ENCODE measurements around the gene ADK.
"Not testable (repeated sequence)": the region's sequence is repeated elsewhere in the genome, so short reads cannot be mapped to it uniquely, and the experiment has no call there.

The ADK gene

DNA sequence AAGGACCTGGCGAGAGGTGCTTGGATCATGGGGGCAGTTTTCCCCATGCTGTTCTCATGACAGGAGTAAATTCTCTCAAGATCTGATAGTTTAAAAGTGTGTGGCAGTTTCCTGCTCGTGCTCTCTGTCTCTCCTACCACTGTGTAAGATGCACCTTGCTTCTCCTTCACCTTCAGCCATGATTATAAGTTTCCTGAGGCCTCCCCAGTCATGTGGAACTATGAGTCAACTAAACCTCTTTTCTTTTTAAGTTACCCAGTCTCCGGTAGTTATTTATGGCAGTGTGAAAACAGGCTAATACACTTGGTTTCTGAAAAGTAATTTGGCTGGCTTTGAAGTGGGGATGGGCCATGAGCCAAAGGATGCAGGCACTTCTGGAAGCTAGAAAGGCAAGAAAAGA is 407.4 kb downstream of the ADK start:
- no peak overlapping the region for H2AFZ ChIP-seq
- H3K4me2 ChIP-seq (ENCODE audit: low read length) = no peak overlapping the region
- H3K4me1 ChIP-seq = no peaks in the 10 kb centered on the region
- no peak overlapping the region for H3K4me3 ChIP-seq (ENCODE audit: low read depth, low read length)
- H3K9me3 ChIP-seq (ENCODE audit: control insufficient read depth, low read length) = no peaks in the 10 kb centered on the region
- no peaks in the 10 kb centered on the region for H3K36me3 ChIP-seq (ENCODE audit: control insufficient read depth, insufficient read depth, low read length)
- no peaks in the 10 kb centered on the region for H3K79me2 ChIP-seq
- no peak for TF ChIP-seq CTCF (IDR thresholded peaks at IDR 0.05)
- H3K27ac ChIP-seq = no peak overlapping the region
- H3K27me3 ChIP-seq (ENCODE audit: control insufficient read depth, insufficient read depth, low read length) = no peaks in the 10 kb centered on the region
- H3K9ac ChIP-seq = no peak overlapping the region

DNA sequence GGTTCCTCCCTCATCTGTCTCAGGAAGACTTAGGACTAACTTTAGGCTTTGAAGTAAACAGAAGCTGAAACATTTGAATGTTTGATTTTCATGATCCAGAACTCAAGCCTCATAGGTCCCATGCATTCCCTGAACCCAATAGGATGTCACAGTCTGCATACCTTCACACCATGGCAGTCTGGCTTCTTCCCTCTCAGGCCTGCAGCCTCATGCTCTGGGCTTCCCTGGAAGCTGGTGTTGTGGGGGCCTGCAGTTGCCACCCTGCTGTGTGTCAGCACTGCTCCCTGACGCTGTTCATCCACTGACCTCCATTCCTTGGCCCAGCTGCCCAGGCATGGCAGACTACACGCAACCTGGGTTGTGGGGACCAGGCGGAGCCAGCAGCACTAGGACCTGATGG is 407.9 kb downstream of the ADK start:
- no peaks in the 10 kb centered on the region for H3K9me3 ChIP-seq (ENCODE audit: control insufficient read depth, low read length)
- H3K36me3 ChIP-seq (ENCODE audit: control insufficient read depth, insufficient read depth, low read length) = no peaks in the 10 kb centered on the region
- H3K9ac ChIP-seq = no peak overlapping the region
- H3K27ac ChIP-seq = no peak overlapping the region
- no peak for TF ChIP-seq CTCF (IDR thresholded peaks at IDR 0.05)
- H3K79me2 ChIP-seq = no peaks in the 10 kb centered on the region
- no peaks in the 10 kb centered on the region for H3K27me3 ChIP-seq (ENCODE audit: control insufficient read depth, insufficient read depth, low read length)
- H3K4me3 ChIP-seq (ENCODE audit: low read depth, low read length) = no peak overlapping the region
- no peak overlapping the region for H2AFZ ChIP-seq
- H3K4me2 ChIP-seq (ENCODE audit: low read length) = no peak overlapping the region
- H3K4me1 ChIP-seq = no peaks in the 10 kb centered on the region

- H3K27me3 ChIP-seq (ENCODE audit: control insufficient read depth, insufficient read depth, low read length); H3K36me3 ChIP-seq (ENCODE audit: control insufficient read depth, insufficient read depth, low read length); H3K4me2 ChIP-seq (ENCODE audit: low read length); H3K79me2 ChIP-seq; H3K9ac ChIP-seq; H3K4me1 ChIP-seq; H3K4me3 ChIP-seq (ENCODE audit: low read depth, low read length); H2AFZ ChIP-seq; H3K27ac ChIP-seq; H3K9me3 ChIP-seq (ENCODE audit: control insufficient read depth, low read length): not testable (repeated sequence)
Measured at GRCh38 chr10:74568896-74569295, 417.9 kb downstream of the ADK start.

GRCh38 chr10:74573497-74573896 is 422.5 kb downstream of the ADK start:
- not testable (repeated sequence) for H3K79me2 ChIP-seq; H3K27ac ChIP-seq; H3K27me3 ChIP-seq (ENCODE audit: control insufficient read depth, insufficient read depth, low read length); H3K4me2 ChIP-seq (ENCODE audit: low read length); H2AFZ ChIP-seq; H3K9ac ChIP-seq; H3K36me3 ChIP-seq (ENCODE audit: control insufficient read depth, insufficient read depth, low read length); H3K4me1 ChIP-seq; H3K9me3 ChIP-seq (ENCODE audit: control insufficient read depth, low read length); H3K4me3 ChIP-seq (ENCODE audit: low read depth, low read length)

DNA sequence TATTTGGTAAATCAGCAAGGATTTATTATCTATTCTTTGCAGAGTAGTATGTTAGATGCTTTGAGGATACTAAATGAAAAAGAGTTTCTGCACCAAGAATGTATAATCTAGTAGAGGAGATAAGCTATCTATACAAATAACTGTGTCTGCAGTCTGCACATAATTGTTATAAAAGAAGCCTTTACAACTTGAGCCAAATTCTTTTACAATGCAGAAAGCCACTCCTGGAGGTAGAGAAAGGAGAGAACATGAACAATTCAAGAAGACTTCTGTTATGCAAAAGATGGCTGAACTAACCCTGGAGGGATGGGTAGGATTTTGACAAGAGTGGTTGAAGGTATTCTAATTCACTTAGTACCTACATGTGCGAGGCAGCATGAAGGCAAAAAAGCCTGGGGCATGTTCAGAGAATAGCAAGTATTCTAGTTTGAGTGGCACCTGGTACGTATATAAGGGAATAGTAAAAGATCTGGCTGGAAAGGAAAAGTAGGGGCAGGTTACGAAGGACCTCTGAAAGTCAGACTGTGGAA is 424.2 kb downstream of the ADK start:
- Histone ChIP-seq H3K9ac (no peak overlapping the region), H3K4me3 (ENCODE audit: low read depth, low read length) (no peak overlapping the region), H3K27ac (no peak overlapping the region), H3K79me2 (no peaks in the 10 kb centered on the region), H2AFZ (no peak overlapping the region), H3K4me1 (no peaks in the 10 kb centered on the region), H3K36me3 (ENCODE audit: control insufficient read depth, insufficient read depth, low read length) (no peaks in the 10 kb centered on the region), H3K27me3 (ENCODE audit: control insufficient read depth, insufficient read depth, low read length) (no peaks in the 10 kb centered on the region), H3K4me2 (ENCODE audit: low read length) (no peak overlapping the region), H3K9me3 (ENCODE audit: control insufficient read depth, low read length) (no peaks in the 10 kb centered on the region)
- TF ChIP-seq CTCF (IDR thresholded peaks at IDR 0.05) = no peak

GRCh38 chr10:74575912-74576311 is 424.9 kb downstream of the ADK start:
- no peaks in the 10 kb centered on the region for H3K9me3 ChIP-seq (ENCODE audit: control insufficient read depth, low read length)
- no peak overlapping the region for H3K9ac ChIP-seq
- no peak overlapping the region for H3K4me3 ChIP-seq (ENCODE audit: low read depth, low read length)
- no peak overlapping the region for H3K4me2 ChIP-seq (ENCODE audit: low read length)
- no peaks in the 10 kb centered on the region for H3K36me3 ChIP-seq (ENCODE audit: control insufficient read depth, insufficient read depth, low read length)
- no peaks in the 10 kb centered on the region for H3K4me1 ChIP-seq
- no peak for TF ChIP-seq CTCF (IDR thresholded peaks at IDR 0.05)
- no peaks in the 10 kb centered on the region for H3K27me3 ChIP-seq (ENCODE audit: control insufficient read depth, insufficient read depth, low read length)
- no peaks in the 10 kb centered on the region for H3K79me2 ChIP-seq
- no peak overlapping the region for H2AFZ ChIP-seq
- H3K27ac ChIP-seq = no peak overlapping the region

Data from parathyroid adenoma (tissue), 2 donors.